ENCODE results near the gene CREG2. TPM values are rescaled to one million over a fixed set of nuclear protein-coding genes. Genes with fewer than 3 reads are reported as not detected.

CREG2 gene
- total RNA-seq, 1 experiment from 2014 or later = not detected

DNA sequence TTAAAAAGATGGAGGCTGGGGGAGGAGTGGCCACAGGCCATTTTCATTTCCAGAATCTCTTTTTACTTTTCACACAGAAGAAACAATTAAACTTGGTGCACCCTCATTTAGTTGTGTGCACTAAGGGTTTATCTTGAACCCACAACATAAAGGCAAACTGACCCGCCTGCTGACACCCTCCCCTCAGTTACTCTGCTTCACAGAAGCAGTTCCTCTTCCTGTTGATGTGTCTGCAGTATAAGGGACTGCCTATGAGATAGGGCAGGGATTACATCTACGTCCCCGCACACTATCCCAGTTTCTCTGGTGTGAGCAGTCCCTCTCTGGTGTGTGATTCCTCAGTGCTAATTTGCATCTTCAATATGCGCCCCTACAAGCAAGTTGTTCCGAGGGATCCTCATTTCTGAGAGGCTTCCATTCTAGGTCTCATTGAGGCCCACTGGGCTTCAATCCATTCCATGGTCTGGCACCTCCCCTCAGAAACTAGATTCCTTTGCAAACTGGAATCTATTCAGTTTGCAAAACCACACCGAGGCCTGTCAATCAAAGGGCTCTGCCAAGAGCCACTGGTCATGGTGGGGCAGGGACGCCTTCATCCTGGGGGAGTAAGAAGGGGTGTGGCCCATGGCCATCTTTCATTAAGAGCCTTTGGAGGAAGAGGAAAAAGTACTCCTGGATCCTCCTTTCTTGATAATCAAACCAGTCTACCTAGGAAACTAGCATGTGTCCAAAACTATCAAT lies 12.3 kb downstream of the CREG2 start:
- no peak for DNase-seq (ENCODE audit: low read depth in 1 of 2, low spot score in 2 of 2)

DNA sequence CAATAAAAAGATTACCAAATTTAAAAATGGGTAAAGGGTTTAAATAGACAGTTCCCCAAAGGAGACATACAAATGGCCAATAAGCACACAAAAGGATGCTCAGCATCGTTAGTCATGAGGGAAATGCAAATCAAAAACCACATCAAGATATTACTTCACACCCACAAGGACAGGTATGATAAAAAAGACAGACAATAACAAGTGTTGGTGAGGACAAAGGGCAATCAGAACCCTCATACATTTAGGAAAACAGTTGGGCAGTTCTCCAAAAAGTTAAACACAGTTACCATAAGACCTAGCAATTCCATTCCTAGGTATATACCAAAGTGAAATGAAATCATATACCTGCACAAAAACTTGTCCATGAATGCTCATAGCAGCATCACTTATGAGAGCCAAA lies 14.5 kb downstream of the CREG2 start:
- no peak overlapping the region for H3K27ac ChIP-seq
- peaks cover 6% of the 10 kb centered on the region for H3K4me1 ChIP-seq (replicated peaks)
- no peak for DNase-seq (ENCODE audit: low read depth in 1 of 2, low spot score in 2 of 2)
- H3K36me3 ChIP-seq = no peaks in the 10 kb centered on the region
- H3K27me3 ChIP-seq (replicated peaks) = no peaks in the 10 kb centered on the region
- H3K9me3 ChIP-seq (replicated peaks) = no peaks in the 10 kb centered on the region
- H3K4me3 ChIP-seq = no peak overlapping the region

More for the DNA sequence above, 12.3 kb downstream of the CREG2 start:
- H3K27me3 ChIP-seq (replicated peaks) = no peaks in the 10 kb centered on the region
- no peaks in the 10 kb centered on the region for H3K9me3 ChIP-seq (replicated peaks)
- H3K4me1 ChIP-seq (replicated peaks) = peaks cover 6% of the 10 kb centered on the region
- no peak overlapping the region for H3K4me3 ChIP-seq
- H3K36me3 ChIP-seq = no peaks in the 10 kb centered on the region
- no peak overlapping the region for H3K27ac ChIP-seq

DNA sequence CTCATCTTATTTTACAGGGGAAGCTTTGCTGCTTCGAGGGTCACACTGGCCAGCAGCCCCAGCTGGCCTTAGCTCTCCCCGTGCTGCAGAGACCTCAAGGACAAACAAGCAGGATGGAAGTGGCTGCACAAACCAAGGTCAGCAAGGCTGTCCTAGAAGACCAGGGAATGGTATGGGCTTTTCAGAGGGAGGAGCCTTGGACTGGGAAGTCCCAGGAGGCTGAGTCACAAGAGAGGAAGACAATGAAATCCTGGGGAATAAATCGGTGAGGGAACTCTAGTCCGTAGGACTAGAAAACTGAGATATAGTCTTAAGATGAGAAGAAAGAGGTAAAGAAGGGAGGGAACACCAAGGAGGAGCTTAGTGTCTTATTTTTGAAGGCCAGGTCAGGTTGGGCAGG lies 15.7 kb downstream of the CREG2 start:
- H3K27ac ChIP-seq = no peak overlapping the region
- DNase-seq (ENCODE audit: low read depth in 1 of 2, low spot score in 2 of 2) = peak in 1 of 2 experiments; percentile 22
- no peaks in the 10 kb centered on the region for H3K36me3 ChIP-seq
- H3K27me3 ChIP-seq (replicated peaks) = no peaks in the 10 kb centered on the region
- no peaks in the 10 kb centered on the region for H3K9me3 ChIP-seq (replicated peaks)
- peaks cover 6% of the 10 kb centered on the region for H3K4me1 ChIP-seq (replicated peaks)
- no peak overlapping the region for H3K4me3 ChIP-seq

DNA sequence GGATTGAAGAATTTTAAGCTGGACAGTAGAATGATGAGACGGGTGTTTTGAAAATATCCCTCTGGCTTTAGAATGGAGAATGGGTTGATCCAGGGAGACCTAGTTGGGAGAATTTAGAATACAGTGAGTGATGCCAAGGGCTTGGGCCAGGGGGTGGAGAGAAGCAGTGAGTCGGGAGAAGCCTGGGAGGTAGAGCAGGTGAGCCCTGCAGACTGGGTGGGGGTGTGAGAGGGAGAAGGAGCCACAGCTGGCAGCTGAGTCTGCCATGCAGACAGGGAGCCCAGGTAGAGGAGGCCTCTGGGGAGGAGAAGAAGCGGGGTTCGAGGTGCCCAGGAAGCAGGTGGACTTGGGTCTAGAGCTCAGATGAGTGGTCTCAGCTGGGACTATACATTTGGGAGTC lies 18.2 kb downstream of the CREG2 start:
- Histone ChIP-seq H3K27me3 (replicated peaks) (no peaks in the 10 kb centered on the region), H3K36me3 (no peaks in the 10 kb centered on the region), H3K9me3 (replicated peaks) (no peaks in the 10 kb centered on the region), H3K4me3 (no peak overlapping the region), H3K27ac (no peak overlapping the region), H3K4me1 (replicated peaks) (peaks cover 6% of the 10 kb centered on the region)
- no peak for DNase-seq (ENCODE audit: low read depth in 1 of 2, low spot score in 2 of 2)

DNA sequence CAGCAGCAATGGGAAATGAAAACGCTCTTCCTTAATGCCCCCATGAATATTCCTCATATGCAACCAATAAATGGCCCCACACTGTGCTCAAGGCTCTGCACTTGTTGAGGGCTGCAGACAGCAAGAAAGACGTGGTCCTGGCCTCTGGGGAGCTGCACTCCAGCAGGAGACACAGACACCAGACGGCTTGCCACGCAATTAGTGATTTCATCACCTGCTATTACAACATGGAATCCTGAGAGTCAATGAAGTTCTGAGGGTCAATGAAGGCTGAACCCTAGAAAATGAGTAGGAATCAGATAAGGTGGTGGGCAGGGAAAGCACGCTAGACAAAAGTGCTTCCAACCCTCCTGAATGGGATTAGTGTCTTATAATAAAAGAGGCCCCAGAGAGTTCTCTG lies 18.9 kb downstream of the CREG2 start:
- Histone ChIP-seq H3K4me1 (replicated peaks) (peaks cover 6% of the 10 kb centered on the region), H3K27ac (no peak overlapping the region), H3K9me3 (replicated peaks) (no peaks in the 10 kb centered on the region), H3K4me3 (no peak overlapping the region), H3K27me3 (replicated peaks) (no peaks in the 10 kb centered on the region), H3K36me3 (no peaks in the 10 kb centered on the region)
- DNase-seq (ENCODE audit: low read depth in 1 of 2, low spot score in 2 of 2) = no peak

DNA sequence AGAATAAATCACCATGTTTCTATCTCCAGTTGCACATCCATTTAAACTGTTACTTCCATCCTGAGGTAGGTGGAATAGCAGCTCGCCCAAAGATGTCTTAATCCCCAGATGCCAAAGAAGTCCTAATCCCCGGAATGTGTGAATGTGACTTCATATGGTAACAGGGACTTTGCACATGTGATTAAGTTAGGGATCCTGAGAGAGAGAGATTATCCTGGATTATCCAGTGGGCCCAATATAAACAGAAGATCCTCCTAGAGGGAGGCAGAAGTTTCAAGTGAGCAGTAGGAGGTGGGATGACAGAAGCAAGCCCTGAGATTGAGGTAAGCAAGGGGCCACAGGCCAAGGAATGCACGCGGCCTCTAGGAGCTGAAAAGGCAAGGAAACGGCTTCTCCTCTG lies 19.8 kb downstream of the CREG2 start:
- H3K9me3 ChIP-seq (replicated peaks) = no peaks in the 10 kb centered on the region
- H3K36me3 ChIP-seq = no peaks in the 10 kb centered on the region
- H3K4me3 ChIP-seq = no peak overlapping the region
- no peak overlapping the region for H3K27ac ChIP-seq
- peaks cover 6% of the 10 kb centered on the region for H3K4me1 ChIP-seq (replicated peaks)
- DNase-seq (ENCODE audit: low read depth in 1 of 2, low spot score in 2 of 2) = no peak
- no peaks in the 10 kb centered on the region for H3K27me3 ChIP-seq (replicated peaks)

DNA sequence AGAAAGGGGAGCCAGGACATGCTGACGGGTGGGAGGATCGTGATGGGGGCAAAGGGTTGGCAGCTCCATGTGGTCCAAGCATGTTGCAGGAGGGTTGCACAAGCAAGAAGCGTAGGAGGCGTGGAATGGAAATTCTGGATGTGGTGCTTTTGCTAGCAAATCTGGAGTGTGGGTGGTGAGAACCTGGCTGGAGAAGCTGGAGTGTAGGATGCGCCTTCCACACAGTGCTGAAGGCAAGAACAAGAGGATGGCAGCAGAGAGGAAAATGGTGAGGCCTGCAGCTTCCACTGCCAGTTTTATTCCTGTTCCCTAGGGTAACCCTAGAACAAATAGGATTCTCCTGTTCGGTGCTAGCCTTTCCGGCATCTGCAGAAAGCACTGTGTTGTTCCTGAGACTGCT lies 22.4 kb downstream of the CREG2 start:
- Histone ChIP-seq H3K36me3 (no peaks in the 10 kb centered on the region), H3K9me3 (replicated peaks) (no peaks in the 10 kb centered on the region), H3K27ac (no peak overlapping the region), H3K27me3 (replicated peaks) (0 out of 2 replicates have a peak, but pooled peaks cover 5% of the 10 kb centered on the region), H3K4me1 (replicated peaks) (no peaks in the 10 kb centered on the region), H3K4me3 (no peak overlapping the region)
- no peak for DNase-seq (ENCODE audit: low read depth in 1 of 2, low spot score in 2 of 2)

DNA sequence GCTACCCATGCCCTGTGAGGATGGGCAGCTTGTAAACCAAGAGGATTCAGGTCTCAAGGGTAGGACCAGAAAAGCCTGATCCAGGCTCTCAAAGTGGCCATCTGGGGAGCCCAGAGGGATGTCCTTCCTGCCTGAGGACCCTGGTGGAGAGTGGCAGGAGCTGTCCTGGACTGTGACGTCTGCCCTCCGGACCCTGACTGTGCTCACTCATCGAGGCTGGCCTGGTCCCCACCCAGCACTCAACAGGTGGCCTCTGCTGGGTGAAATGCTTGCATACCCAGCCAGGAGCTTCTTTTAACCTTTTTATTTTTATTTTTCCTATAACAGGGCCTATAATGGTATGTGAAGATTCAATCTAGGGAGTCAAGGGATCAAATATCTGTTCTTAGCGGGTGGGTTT lies 24.5 kb downstream of the CREG2 start:
- Histone ChIP-seq H3K27me3 (replicated peaks) (0 out of 2 replicates have a peak, but pooled peaks cover 5% of the 10 kb centered on the region), H3K9me3 (replicated peaks) (no peaks in the 10 kb centered on the region), H3K36me3 (no peaks in the 10 kb centered on the region), H3K4me3 (no peak overlapping the region), H3K27ac (no peak overlapping the region), H3K4me1 (replicated peaks) (no peaks in the 10 kb centered on the region)
- no peak for DNase-seq (ENCODE audit: low read depth in 1 of 2, low spot score in 2 of 2)

DNA sequence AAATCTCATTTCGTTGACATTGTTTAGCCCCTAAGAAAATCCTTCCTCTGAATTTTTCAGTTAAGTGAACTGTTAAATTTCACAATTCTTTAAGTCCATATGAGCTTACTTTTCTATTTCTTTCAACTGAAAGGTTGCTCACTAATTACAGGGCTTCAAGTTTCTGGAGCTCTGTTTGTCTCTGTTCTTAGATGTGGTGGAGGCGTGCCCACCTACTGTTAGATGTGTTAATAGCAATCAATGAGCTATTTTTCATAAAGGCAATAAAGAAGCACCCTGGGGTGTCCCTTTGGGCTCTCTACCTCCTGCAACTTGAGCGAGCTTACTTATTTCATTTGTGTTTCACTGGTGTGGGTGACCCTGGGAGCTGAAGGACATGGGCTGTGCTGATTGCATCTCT lies 25.0 kb downstream of the CREG2 start:
- Histone ChIP-seq H3K4me3 (no peak overlapping the region), H3K9me3 (replicated peaks) (no peaks in the 10 kb centered on the region), H3K27me3 (replicated peaks) (0 out of 2 replicates have a peak, but pooled peaks cover 5% of the 10 kb centered on the region), H3K4me1 (replicated peaks) (no peaks in the 10 kb centered on the region), H3K36me3 (no peaks in the 10 kb centered on the region), H3K27ac (no peak overlapping the region)
- no peak for DNase-seq (ENCODE audit: low read depth in 1 of 2, low spot score in 2 of 2)

DNA sequence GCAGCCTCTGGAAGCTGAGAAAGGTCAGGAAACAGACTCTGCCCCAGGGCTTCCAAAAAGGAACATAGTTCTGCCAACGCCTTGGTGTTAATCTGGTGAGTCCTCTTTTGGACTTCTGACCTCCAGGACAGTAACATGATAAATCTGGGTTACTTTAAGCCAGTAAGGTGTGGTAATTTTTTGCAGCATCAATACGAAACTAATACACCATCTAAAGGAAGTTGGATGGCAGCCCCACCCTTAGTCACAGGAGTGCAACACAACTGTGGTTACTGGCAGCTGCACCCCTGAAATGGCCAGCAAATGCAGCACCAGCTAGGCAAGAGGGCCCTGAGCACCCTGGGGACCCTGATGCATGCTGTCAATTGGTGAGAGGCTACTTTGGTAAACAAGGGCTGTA lies 25.8 kb downstream of the CREG2 start:
- Histone ChIP-seq H3K36me3 (no peaks in the 10 kb centered on the region), H3K9me3 (replicated peaks) (no peaks in the 10 kb centered on the region), H3K27me3 (replicated peaks) (0 out of 2 replicates have a peak, but pooled peaks cover 5% of the 10 kb centered on the region), H3K4me3 (no peak overlapping the region), H3K27ac (no peak overlapping the region), H3K4me1 (replicated peaks) (no peaks in the 10 kb centered on the region)
- no peak for DNase-seq (ENCODE audit: low read depth in 1 of 2, low spot score in 2 of 2)

DNA sequence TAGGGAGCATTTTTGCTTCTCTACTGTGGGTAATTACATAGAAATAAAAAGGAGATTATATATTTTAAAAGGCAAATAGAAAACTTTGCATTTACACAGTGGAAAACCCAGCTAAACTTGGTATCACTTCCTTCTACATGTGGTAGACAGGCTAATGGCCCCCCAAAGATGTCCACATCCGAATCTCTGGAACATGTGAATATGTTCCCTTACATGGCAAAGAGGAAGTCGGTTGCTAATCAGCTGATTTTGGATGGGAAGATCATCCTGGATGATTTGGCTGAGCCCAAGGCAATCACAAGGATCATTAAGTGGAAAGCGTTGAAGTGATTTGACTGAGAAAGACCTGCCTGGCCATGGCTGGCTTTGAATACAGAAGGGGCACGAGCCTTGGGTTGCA lies 26.2 kb downstream of the CREG2 start:
- Histone ChIP-seq H3K27me3 (replicated peaks) (0 out of 2 replicates have a peak, but pooled peaks cover 5% of the 10 kb centered on the region), H3K9me3 (replicated peaks) (no peaks in the 10 kb centered on the region), H3K36me3 (no peaks in the 10 kb centered on the region), H3K27ac (no peak overlapping the region), H3K4me3 (no peak overlapping the region), H3K4me1 (replicated peaks) (no peaks in the 10 kb centered on the region)
- no peak for DNase-seq (ENCODE audit: low read depth in 1 of 2, low spot score in 2 of 2)

DNA sequence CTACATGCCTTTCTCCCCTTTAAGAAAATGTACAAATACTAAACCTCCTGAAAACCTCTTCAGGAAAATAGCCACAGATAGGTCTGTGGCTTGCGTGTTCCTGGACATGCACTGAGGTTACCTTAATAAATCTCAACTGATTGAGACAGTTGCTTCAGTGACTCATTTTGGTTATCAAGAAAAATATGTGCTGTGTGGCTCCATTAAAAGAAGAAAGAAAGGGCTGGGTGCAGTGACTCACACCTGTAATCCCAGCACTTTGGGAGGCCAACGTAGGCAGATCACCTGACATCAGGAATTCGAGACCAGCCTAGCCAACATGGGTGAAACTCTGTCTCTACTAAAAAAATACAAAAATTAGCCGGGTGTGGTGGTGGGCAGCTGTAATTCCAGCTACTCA lies 27.1 kb downstream of the CREG2 start:
- Histone ChIP-seq H3K4me3 (no peak overlapping the region), H3K36me3 (no peaks in the 10 kb centered on the region), H3K27ac (no peak overlapping the region), H3K9me3 (replicated peaks) (no peaks in the 10 kb centered on the region), H3K27me3 (replicated peaks) (0 out of 2 replicates have a peak, but pooled peaks cover 5% of the 10 kb centered on the region), H3K4me1 (replicated peaks) (no peaks in the 10 kb centered on the region)
- DNase-seq (ENCODE audit: low read depth in 1 of 2, low spot score in 2 of 2) = no peak

DNA sequence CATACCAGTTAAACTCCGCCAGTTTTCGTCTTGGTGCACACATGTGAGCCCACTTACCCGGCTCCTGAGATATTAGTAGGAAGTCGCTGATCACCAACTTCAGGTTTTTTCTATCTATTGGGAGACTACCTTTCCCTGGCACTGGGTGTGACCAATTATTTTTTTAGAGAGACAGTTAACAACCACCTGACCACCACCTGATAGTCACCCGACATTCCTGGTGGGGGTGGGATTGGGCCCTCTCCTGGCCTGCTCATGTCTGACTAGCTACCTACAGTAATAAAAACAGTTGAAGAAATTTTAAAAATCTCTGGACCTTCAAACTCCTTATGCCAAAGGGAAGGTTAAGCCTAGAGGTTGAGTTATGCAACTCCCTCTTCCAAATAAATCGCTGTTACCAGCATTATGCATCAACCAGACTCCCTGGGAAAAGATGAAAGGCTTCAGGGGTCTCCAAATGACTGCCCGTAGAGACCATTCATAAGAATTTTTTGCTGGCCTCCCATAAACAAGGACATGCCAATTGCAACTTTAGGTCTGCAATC lies 27.8 kb downstream of the CREG2 start:
- Histone ChIP-seq H3K27me3 (replicated peaks) (0 out of 2 replicates have a peak, but pooled peaks cover 5% of the 10 kb centered on the region), H3K4me3 (no peak overlapping the region), H3K4me1 (replicated peaks) (no peaks in the 10 kb centered on the region), H3K27ac (no peak overlapping the region), H3K36me3 (no peaks in the 10 kb centered on the region), H3K9me3 (replicated peaks) (no peaks in the 10 kb centered on the region)
- DNase-seq (ENCODE audit: low read depth in 1 of 2, low spot score in 2 of 2) = no peak

DNA sequence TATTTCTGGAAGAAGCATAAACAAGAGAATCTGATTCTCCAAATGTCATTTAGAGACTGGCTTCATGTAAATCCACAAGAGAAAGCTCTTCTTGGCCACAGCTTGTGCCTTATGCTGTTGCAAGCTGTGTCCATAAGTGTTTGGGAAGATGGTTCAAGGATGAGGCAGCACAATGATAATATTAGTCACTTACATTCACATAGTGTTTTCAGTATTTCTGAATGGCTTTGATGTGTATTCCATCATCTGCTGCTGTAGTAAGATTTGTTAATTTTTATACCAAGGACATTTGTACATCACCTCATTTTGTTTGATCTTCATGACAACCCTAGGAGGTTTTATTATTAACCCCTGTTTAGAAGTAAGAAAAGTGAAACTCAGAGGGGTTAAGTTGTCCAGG lies 29.9 kb downstream of the CREG2 start:
- Histone ChIP-seq H3K27me3 (replicated peaks) (0 out of 2 replicates have a peak, but pooled peaks cover 5% of the 10 kb centered on the region), H3K36me3 (no peaks in the 10 kb centered on the region), H3K9me3 (replicated peaks) (no peaks in the 10 kb centered on the region), H3K4me1 (replicated peaks) (no peaks in the 10 kb centered on the region), H3K4me3 (no peak overlapping the region), H3K27ac (no peak overlapping the region)
- DNase-seq (ENCODE audit: low read depth in 1 of 2, low spot score in 2 of 2) = no peak

Data from SJSA1 (cell line).